GM18909 (cell line): ENCODE data around the gene GCKR.

Experiments
- ATAC-seq: cut with Tn5 transposase; IDR thresholded peaks from one replicate; pipeline ENCODE4 v1.9.1; 2021; ENCODE audit warnings: mild to moderate bottlenecking; ENCODE audit not compliant: unreplicated experiment, poor library complexity

GCKR gene

DNA sequence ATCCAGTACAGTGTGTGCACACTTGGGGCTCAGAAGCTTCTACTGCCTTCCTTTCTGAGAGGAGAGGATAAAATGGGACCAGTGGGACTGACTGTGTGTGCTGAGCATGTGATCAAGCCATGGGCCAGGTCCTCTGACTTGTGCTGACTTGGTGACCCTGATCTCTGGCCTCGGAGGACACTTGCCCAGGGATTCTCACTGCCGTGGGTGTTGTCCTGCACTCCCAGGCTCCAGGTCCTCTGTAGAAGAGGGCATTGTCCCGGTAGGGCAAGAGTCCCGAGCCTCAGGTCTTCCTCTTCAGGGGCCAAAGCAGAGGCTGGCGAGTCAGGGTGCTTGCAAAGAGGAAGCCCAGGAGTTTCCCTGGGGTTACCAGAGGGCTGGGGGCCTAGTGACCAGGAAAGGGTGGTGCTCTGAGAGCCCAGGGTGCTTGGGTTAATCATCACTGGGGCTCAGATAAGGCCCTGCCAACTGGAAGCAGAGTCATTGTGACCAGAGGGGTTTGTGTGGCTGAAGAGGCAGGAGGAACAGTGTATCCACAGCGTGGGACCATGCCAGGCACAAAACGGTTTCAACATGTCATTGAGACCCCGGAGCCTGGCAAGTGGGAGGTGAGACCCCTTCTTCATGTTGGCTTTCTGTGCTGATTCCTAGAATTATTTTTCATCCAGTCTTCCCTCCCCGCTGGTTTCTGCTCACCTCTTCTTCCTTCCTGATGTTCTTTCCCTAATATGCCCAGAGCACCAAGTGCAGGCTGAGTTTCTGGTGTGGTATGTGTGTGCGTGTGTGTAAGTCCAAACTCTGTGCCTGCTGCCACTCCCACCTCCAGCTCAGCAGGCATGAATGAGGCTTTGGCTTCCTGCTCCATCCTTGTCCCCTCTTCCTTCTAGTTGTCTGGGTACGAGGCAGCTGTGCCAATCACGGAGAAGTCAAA is at the start of gene GCKR:
Gene GCKR, plus strand, starts transcription at position 483 of the 931 bp plus-strand sequence. Its CDS starts 66 bp downstream, at position 549.
- no peak for ATAC-seq

- no peak for ATAC-seq
These were observed 48.3 kb upstream of the GCKR start for GRCh38 chr2:27448381-27448780.

GRCh38 chr2:27451095-27451494 is 45.5 kb upstream of the GCKR start:
- ATAC-seq: no peak

GRCh38 chr2:27453968-27454367 is 42.7 kb upstream of the GCKR start:
- ATAC-seq: no peak

- ATAC-seq: no peak
These were observed 35.5 kb upstream of the GCKR start for GRCh38 chr2:27461118-27461517.

GRCh38 chr2:27464443-27464842 is 32.2 kb upstream of the GCKR start:
- ATAC-seq: no peak

GRCh38 chr2:27471961-27472360 is 24.7 kb upstream of the GCKR start:
- no peak for ATAC-seq

GRCh38 chr2:27485496-27485895 is 11.1 kb upstream of the GCKR start:
- ATAC-seq: no peak

- ATAC-seq: no peak
These were observed 7.5 kb upstream of the GCKR start for GRCh38 chr2:27489118-27489497.

DNA sequence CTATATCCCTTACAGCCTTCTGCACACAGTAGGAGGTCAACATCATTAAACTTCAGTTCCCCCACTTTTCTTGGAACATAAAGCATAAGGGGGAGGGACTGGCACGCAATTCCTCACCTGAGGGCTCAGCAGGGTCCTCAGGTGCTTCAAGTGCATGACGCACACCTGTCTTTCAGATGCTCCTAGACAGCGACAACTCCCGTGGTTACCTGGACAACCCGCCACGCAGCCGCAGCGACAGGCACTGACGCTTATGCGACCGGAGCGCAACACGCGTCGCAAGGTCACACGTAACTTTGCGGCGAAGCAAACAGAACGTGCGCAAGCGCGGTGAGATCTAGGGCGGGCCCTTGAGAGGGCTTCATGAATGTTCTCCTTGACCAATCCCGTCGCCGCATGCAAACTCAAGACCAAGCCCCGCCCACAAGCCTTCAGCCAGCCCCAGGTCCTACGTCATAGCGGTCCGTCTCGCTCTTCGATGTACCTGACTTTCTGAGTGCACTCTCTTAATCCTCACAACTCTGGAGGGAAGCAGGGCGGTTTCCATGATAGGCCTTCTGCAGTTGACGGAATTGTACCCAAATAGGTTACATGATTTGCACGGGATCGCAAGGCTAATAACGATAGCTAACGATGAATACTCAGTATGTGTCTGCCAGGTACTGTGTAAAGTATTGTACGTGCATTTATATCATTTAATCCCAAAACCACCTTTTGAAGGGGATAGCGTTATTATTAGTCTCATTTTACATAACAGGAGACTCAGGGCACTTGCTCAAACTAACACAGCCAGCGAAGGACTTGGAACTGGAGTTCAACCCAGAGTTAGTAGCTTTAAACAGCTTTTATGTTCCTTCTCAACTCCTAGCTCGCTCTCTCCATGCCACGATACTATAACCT is 6.9 kb upstream of the GCKR start, which contains the start of gene IFT172:
Gene IFT172, minus strand, starts transcription at position 246 of the 900 bp plus-strand sequence. Its CDS starts 90 bp downstream, at position 156.
- ATAC-seq: peak; percentile 94

- no peak for ATAC-seq
These were observed 4.1 kb upstream of the GCKR start for GRCh38 chr2:27492557-27492956.

DNA sequence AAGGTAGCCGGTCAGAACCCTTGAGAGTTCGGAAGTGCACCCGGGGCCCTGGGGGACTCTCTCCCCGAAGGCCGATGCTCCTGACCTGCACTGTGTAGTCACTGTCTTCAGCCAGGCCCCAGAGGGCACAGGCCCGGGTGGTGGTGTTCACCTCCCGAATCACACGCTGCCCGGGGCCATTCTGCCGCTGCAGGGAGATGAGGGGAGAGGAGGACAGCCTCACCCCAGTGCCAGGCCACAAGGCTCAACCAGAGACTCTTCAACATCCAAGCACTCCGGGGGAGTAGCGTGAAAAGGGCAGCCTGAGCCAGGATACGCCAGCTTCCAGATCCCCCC is 2.7 kb upstream of the GCKR start:
- no peak for ATAC-seq

GRCh38 chr2:27494284-27494943 is 2.2 kb upstream of the GCKR start:
- ATAC-seq: no peak

- ATAC-seq: no peak
These were observed 1.6 kb upstream of the GCKR start, which contains the start of gene FNDC4 for GRCh38 chr2:27494944-27495554. Gene FNDC4, minus strand, starts transcription at chr2:27495200. Its CDS starts 521 bp downstream, at chr2:27494679.

DNA sequence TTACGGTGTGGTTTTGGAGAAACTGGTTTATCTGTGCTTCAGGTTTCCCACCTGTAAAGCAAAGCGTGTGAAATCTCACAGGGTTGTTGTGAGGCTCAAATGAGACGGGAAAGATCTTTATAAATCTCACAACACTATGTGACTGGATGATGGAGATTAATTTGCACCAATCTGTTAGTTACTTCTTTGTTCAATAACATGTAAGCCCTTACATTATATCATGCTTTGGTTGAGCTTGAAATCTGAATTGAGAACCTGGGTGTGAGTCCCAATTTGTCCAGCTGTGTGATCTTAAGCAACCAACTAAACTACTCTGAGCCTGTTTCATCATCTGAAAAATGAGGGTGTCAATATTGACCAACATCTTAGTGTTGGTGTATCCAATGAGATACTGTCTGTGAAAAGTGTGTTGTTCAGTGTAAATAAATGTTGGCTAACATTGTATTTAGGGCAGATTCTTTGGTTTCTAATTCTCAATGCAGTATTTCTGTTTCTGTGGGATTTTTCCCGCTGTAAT is 741 bp upstream of the GCKR start:
- no peak for ATAC-seq

- no peak for ATAC-seq
These were observed 619 bp downstream of the GCKR start for GRCh38 chr2:27497288-27497627.

GRCh38 chr2:27498975-27499374 is 2.3 kb downstream of the GCKR start:
- no peak for ATAC-seq

GRCh38 chr2:27501042-27501441 is 4.4 kb downstream of the GCKR start:
- ATAC-seq: no peak

GRCh38 chr2:27502142-27502541 is 5.5 kb downstream of the GCKR start:
- ATAC-seq: no peak

DNA sequence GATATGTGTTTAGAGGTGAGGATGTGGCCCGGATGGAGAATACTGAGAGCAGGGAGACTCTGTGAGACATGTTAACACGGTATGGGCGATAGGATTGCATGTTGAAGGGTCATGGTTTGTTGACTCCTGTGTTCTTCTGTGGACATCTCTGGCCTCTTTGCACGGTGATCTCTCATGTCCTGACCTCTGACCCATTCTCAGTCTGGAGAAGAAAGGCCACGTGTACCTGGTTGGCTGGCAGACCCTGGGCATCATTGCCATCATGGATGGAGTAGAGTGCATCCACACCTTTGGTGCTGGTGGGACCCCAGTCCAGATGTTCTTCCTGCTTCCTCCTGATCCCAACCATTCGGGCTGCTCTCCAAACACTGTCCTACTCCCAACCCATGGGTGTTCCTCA is 9.9 kb downstream of the GCKR start:
- no peak for ATAC-seq
